Lung microvascular endothelial cell (primary cell): ENCODE results near the gene CLCN7. TPM values are rescaled to one million over a fixed set of nuclear protein-coding genes. Genes with fewer than 3 reads are reported as not detected.
A peak's percentile ranks its signal among the peaks of the same experiment; 100 is the strongest.

Experiments used
- DNase-seq, 2 donors: peaks; one replicate each; pipeline versions ENCODE4 v3.0.0 to v3.0.0-alpha.2; 2010; ENCODE audit warnings: low read depth in 2 of 2
- total RNA-seq: library from RNA; depleted of rRNA; stranded (reverse); fragments of >200 nt; gene quantifications from 2 replicates; pipeline ENCODE4 v1.2.1, GENCODE V29; 2014

CLCN7 gene
- total RNA-seq, 1 donor from 2014 or later, result 69.8 TPM

GRCh38 chr16:1503110-1503955 lies 28.5 kb upstream of the CLCN7 start:
- DNase-seq, result no peak

GRCh38 chr16:1502092-1503004 lies 27.5 kb upstream of the CLCN7 start:
- DNase-seq, result no peak

- no peak for DNase-seq
Measured at GRCh38 chr16:1501630-1502029, 26.8 kb upstream of the CLCN7 start.

- no peak for DNase-seq
Measured at GRCh38 chr16:1500465-1501150, 25.8 kb upstream of the CLCN7 start.

- DNase-seq, result no peak
Measured at GRCh38 chr16:1499756-1500464, 25.1 kb upstream of the CLCN7 start.

- no peak for DNase-seq
Measured at GRCh38 chr16:1498899-1499676, 24.3 kb upstream of the CLCN7 start.

GRCh38 chr16:1497014-1497598 lies 22.3 kb upstream of the CLCN7 start:
- no peak for DNase-seq

GRCh38 chr16:1496464-1496863 lies 21.6 kb upstream of the CLCN7 start:
- no peak for DNase-seq

- DNase-seq, result no peak
Measured at GRCh38 chr16:1495889-1496262, 21.0 kb upstream of the CLCN7 start.

- no peak for DNase-seq
Measured at GRCh38 chr16:1495211-1495888, 20.5 kb upstream of the CLCN7 start.

GRCh38 chr16:1494711-1495110 lies 19.9 kb upstream of the CLCN7 start:
- DNase-seq, result peak in 1 of 2 donors; percentile 57

- peak; percentile 86 to 90 for DNase-seq
Measured at GRCh38 chr16:1494129-1494640, 19.4 kb upstream of the CLCN7 start.

GRCh38 chr16:1493746-1494094 lies 18.9 kb upstream of the CLCN7 start:
- DNase-seq, result peak; percentile 20 to 25

GRCh38 chr16:1492923-1493745 lies 18.3 kb upstream of the CLCN7 start, which contains the start of gene TELO2:
TELO2 (plus strand) TSS chr16:1493360; CDS start chr16:1494282, 922 bp downstream.
- peak; percentile 84 to 86 for DNase-seq

GRCh38 chr16:1492082-1492922 lies 17.5 kb upstream of the CLCN7 start:
- DNase-seq, result no peak

GRCh38 chr16:1491327-1491726 lies 16.5 kb upstream of the CLCN7 start:
- DNase-seq, result no peak

- DNase-seq, result no peak
Measured at GRCh38 chr16:1489077-1489476, 14.2 kb upstream of the CLCN7 start.
